ENCODE data around the gene CHCHD3.

Gene CHCHD3

GRCh38 chr7:133081599-133082389, at the start of gene CHCHD3:
Gene CHCHD3 (minus strand): TSS chr7:133082090. CDS start chr7:133081937, 153 bp downstream.
- DNase-seq: peak; percentile 87

- DNase-seq: no peak
These were observed 48.3 kb upstream of the CHCHD3 start for GRCh38 chr7:133130166-133130565.

- no peak for DNase-seq
These were observed 44.5 kb upstream of the CHCHD3 start for GRCh38 chr7:133126422-133126821.

GRCh38 chr7:133124974-133125373, 43.1 kb upstream of the CHCHD3 start:
- DNase-seq: no peak

- no peak for DNase-seq
These were observed 39.4 kb upstream of the CHCHD3 start for GRCh38 chr7:133121175-133121844.

- no peak for DNase-seq
These were observed 37.2 kb upstream of the CHCHD3 start for GRCh38 chr7:133119067-133119466.

GRCh38 chr7:133118261-133118660, 36.4 kb upstream of the CHCHD3 start:
- no peak for DNase-seq

GRCh38 chr7:133117452-133117851, 35.6 kb upstream of the CHCHD3 start:
- no peak for DNase-seq

- no peak for DNase-seq
These were observed 33.7 kb upstream of the CHCHD3 start for GRCh38 chr7:133115596-133115995.

- DNase-seq: no peak
These were observed 32.6 kb upstream of the CHCHD3 start for GRCh38 chr7:133114519-133114918.

GRCh38 chr7:133112976-133113375, 31.1 kb upstream of the CHCHD3 start:
- no peak for DNase-seq

- no peak for DNase-seq
These were observed 30.4 kb upstream of the CHCHD3 start for GRCh38 chr7:133112335-133112734.

- DNase-seq: no peak
These were observed 28.4 kb upstream of the CHCHD3 start for GRCh38 chr7:133110312-133110711.

- no peak for DNase-seq
These were observed 27.9 kb upstream of the CHCHD3 start for GRCh38 chr7:133109816-133110215.

- DNase-seq: no peak
These were observed 26.1 kb upstream of the CHCHD3 start for GRCh38 chr7:133108023-133108422.

- DNase-seq: no peak
These were observed 20.6 kb upstream of the CHCHD3 start for GRCh38 chr7:133102276-133103060.

- DNase-seq: no peak
These were observed 17.9 kb upstream of the CHCHD3 start for GRCh38 chr7:133099633-133100286.

- no peak for DNase-seq
These were observed 13.3 kb upstream of the CHCHD3 start for GRCh38 chr7:133095119-133095671.

- no peak for DNase-seq
These were observed 10.1 kb upstream of the CHCHD3 start for GRCh38 chr7:133091943-133092464.

GRCh38 chr7:133082390-133082766, 488 bp upstream of the CHCHD3 start:
- no peak for DNase-seq

- DNase-seq: no peak
These were observed 731 bp downstream of the CHCHD3 start for GRCh38 chr7:133081119-133081598.

GRCh38 chr7:133079296-133079695, 2.6 kb downstream of the CHCHD3 start:
- no peak for DNase-seq

Data from GOT3 (cell line).